ENCODE data around the gene RPL26.
"Not testable (repeated sequence)": the region's sequence is repeated elsewhere in the genome, so short reads cannot be mapped to it uniquely, and the experiment has no call there.

RPL26 gene

DNA sequence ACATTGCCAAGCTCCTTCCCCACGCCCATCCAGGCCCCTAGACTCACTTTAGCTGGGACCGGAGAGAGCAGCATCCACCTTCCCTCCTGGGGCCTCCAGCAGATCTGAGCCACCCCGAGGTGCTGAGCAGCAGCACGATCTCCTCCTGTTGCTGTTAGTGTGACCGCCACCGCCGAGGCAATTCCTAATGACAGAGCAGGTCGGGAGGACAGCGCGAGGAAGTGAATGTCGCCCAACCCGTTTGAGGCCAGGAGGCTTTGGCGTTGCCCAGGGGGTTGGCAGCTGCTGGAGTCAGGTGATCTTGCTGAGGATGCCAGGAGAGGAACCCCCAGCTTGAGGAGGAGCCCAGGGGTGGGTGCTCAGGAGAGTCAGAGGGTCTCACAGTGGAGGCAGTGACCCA lies 14.6 kb upstream of the RPL26 start, which contains the start of gene RNF222:
TSS of gene RNF222 (minus strand) at position 192 of the 400 bp plus-strand sequence. CDS start 4,366 bp downstream, outside the sequence.
- no peaks in the 10 kb centered on the region for H3K27me3 ChIP-seq (ENCODE audit: insufficient read depth, poor library complexity, severe bottlenecking)
- TF ChIP-seq, protein P1, sequence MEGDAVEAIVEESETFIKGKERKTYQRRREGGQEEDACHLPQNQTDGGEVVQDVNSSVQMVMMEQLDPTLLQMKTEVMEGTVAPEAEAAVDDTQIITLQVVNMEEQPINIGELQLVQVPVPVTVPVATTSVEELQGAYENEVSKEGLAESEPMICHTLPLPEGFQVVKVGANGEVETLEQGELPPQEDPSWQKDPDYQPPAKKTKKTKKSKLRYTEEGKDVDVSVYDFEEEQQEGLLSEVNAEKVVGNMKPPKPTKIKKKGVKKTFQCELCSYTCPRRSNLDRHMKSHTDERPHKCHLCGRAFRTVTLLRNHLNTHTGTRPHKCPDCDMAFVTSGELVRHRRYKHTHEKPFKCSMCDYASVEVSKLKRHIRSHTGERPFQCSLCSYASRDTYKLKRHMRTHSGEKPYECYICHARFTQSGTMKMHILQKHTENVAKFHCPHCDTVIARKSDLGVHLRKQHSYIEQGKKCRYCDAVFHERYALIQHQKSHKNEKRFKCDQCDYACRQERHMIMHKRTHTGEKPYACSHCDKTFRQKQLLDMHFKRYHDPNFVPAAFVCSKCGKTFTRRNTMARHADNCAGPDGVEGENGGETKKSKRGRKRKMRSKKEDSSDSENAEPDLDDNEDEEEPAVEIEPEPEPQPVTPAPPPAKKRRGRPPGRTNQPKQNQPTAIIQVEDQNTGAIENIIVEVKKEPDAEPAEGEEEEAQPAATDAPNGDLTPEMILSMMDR (IDR thresholded peaks at IDR 0.05; ENCODE audit: poor library complexity, severe bottlenecking), result no peak
- DNase-seq (ENCODE audit: low spot score) (no peak), ATAC-seq (ENCODE audit: low read depth) (no peak)
- H3K4me3 ChIP-seq (ENCODE audit: severe bottlenecking), result no peak within 1 kb of the TSS
- no peak within 1 kb of the TSS for H3K27ac ChIP-seq (ENCODE audit: poor library complexity, severe bottlenecking)
- no peaks in the 10 kb centered on the region for H3K36me3 ChIP-seq (ENCODE audit: low read depth)
- peaks cover 9% of the 10 kb centered on the region for H3K4me1 ChIP-seq (ENCODE audit: insufficient read depth, poor library complexity, severe bottlenecking)
- no peaks in the 10 kb centered on the region for H3K9me3 ChIP-seq (ENCODE audit: severe bottlenecking)

DNA sequence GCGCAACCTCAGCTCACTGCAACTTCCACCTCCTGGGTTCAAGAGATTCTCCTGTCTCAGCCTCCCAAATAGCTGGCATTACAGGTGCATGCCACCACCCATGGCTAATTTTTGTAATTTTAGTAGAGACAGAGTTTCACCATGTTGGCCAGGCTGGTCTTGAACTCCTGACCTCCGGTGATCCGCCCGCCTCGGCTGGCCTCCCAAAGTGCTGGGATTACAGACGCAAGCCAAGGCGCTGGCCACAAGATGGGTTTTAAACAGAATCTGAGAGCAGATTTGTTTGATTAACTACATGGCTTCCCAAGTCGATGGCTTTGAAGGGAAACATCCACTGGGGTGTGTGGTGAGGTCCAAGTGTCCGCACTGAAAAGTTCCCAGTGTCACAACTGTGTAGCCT lies 11.5 kb upstream of the RPL26 start:
- Histone ChIP-seq H3K27ac (ENCODE audit: poor library complexity, severe bottlenecking) (peak overlapping the region; percentile 44), H3K4me1 (ENCODE audit: insufficient read depth, poor library complexity, severe bottlenecking) (peaks cover 18% of the 10 kb centered on the region)
- not testable (repeated sequence) for H3K9me3 ChIP-seq (ENCODE audit: severe bottlenecking); H3K27me3 ChIP-seq (ENCODE audit: insufficient read depth, poor library complexity, severe bottlenecking); H3K36me3 ChIP-seq (ENCODE audit: low read depth); H3K4me3 ChIP-seq (ENCODE audit: severe bottlenecking); DNase-seq (ENCODE audit: low spot score); ATAC-seq (ENCODE audit: low read depth)

DNA sequence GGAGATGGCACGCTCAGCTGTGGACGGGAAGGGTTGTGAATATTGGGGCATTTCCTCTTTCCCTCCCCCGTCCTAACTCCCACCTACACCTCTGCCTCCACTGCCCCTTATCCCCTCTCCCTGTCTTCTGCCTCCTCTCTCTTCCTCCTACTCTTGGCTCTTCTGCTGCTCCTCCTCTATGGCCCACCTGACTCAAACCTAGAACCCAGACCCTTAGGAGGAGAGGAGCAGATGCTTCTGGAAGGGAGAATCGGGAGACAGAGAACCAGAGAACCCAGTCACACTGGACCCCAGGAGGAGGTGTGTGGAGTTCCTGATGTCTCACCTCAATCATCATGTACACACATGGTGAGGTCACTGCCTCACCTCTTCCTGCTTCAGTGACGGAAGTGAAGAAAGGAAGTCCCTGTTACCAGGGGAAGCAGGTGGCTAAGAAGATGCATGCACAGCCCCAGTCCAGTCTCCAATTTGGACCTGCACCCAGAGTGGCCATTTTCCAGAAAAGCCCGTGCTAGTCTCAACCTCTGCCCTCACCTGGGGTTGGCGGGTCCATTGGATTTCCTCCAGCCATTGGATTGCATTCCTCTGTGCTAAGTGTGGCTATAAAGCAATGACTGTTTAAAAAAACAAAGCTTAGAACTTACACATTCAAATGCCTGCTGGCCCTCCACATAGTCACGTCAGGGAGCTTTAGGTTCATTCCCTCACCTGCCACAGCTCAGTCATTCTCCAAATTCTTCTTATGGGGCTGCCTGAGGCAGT lies 10.7 kb upstream of the RPL26 start:
- Histone ChIP-seq H3K9me3 (ENCODE audit: severe bottlenecking) (no peaks in the 10 kb centered on the region), H3K4me1 (ENCODE audit: insufficient read depth, poor library complexity, severe bottlenecking) (peaks cover 18% of the 10 kb centered on the region), H3K27ac (ENCODE audit: poor library complexity, severe bottlenecking) (peak overlapping the region; percentile 44), H3K36me3 (ENCODE audit: low read depth) (no peaks in the 10 kb centered on the region), H3K27me3 (ENCODE audit: insufficient read depth, poor library complexity, severe bottlenecking) (no peaks in the 10 kb centered on the region), H3K4me3 (ENCODE audit: severe bottlenecking) (no peak overlapping the region)
- ATAC-seq (ENCODE audit: low read depth) (peak; percentile 71), DNase-seq (ENCODE audit: low spot score) (no peak)
- TF ChIP-seq, protein P1 (IDR thresholded peaks at IDR 0.05; ENCODE audit: poor library complexity, severe bottlenecking), result no peak

DNA sequence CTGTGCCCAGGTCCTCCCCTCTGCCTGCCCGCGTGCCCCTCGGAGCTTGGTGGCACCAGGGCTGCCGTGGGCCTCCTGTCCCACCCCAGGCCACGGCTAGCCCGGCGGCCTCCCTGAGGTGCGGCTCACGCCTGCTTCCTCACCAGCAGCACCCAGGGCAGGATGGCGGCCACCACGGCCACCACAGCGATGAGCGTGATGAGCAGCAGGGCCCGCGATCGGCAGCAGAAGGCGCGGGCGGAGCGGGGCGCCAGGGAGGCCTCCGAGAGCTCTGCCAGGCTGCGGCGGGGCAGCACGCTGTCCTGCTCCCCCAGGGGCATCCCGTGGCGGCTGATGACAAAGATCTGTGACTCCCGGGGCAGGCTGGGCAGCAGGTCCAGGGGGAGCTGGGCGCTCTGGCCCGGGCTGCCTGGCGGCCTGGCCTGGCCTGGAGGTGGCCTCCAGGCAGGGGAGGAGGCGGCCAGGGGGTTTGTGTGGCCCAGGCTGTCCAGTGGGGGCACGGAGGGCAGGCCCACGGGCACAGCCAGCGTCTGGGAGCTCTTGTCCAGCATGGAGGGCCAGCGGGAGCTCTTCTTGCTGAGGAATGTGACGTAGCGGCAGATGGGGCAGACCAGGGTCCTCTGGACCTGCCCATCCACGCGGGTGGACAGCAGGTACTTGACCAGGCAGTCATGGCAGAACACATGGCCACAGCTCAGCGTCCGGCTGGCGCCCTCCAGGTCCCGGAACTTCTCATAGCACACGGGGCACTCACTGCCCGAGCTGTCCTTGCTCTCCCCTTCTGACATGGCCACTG lies 9.9 kb upstream of the RPL26 start:
- TF ChIP-seq, protein P1 (IDR thresholded peaks at IDR 0.05; ENCODE audit: poor library complexity, severe bottlenecking), result no peak
- no peaks in the 10 kb centered on the region for H3K27me3 ChIP-seq (ENCODE audit: insufficient read depth, poor library complexity, severe bottlenecking)
- H3K4me3 ChIP-seq (ENCODE audit: severe bottlenecking), result no peak overlapping the region
- ATAC-seq (ENCODE audit: low read depth) (no peak), DNase-seq (ENCODE audit: low spot score) (peak; percentile 45)
- H3K9me3 ChIP-seq (ENCODE audit: severe bottlenecking), result no peaks in the 10 kb centered on the region
- H3K36me3 ChIP-seq (ENCODE audit: low read depth), result no peaks in the 10 kb centered on the region
- peak overlapping the region; percentile 44 for H3K27ac ChIP-seq (ENCODE audit: poor library complexity, severe bottlenecking)
- peaks cover 18% of the 10 kb centered on the region for H3K4me1 ChIP-seq (ENCODE audit: insufficient read depth, poor library complexity, severe bottlenecking)

DNA sequence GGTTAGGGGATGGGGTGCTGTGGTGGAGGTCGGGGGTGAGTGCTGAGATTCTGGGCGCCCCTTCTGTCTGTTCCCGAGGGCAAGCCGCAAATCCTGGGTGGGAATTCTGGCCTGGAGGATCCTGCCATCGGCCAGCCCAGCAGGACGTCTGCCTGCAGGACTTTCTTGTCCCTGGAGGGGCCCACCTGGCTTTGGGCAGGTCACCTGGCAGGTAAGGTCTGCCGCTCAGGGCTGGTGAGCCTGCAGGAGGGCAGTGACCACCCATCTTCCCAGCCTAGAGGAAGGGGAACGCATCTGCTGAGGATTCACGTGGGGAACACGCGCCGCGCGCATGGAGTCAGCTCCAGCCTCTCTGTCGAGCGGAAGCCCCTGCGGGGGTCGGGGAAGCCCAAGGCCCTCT lies 9.3 kb upstream of the RPL26 start:
- DNase-seq (ENCODE audit: low spot score), result no peak
- TF ChIP-seq, protein P1 (IDR thresholded peaks at IDR 0.05; ENCODE audit: poor library complexity, severe bottlenecking), result no peak
- no peaks in the 10 kb centered on the region for H3K27me3 ChIP-seq (ENCODE audit: insufficient read depth, poor library complexity, severe bottlenecking)
- no peak overlapping the region for H3K4me3 ChIP-seq (ENCODE audit: severe bottlenecking)
- no peaks in the 10 kb centered on the region for H3K9me3 ChIP-seq (ENCODE audit: severe bottlenecking)
- ATAC-seq (ENCODE audit: low read depth), result no peak
- H3K27ac ChIP-seq (ENCODE audit: poor library complexity, severe bottlenecking), result peak overlapping the region; percentile 43
- peaks cover 18% of the 10 kb centered on the region for H3K4me1 ChIP-seq (ENCODE audit: insufficient read depth, poor library complexity, severe bottlenecking)
- H3K36me3 ChIP-seq (ENCODE audit: low read depth), result no peaks in the 10 kb centered on the region

All from RWPE2 (cell line).